Measurements from ENCODE around the gene EGFL7. TPM values are rescaled to one million over a fixed set of nuclear protein-coding genes. Genes with fewer than 3 reads are reported as not detected.
A peak's percentile ranks its signal among the peaks of the same experiment; 100 is the strongest.

EGFL7 gene
- total RNA-seq, 1 donor from 2014 or later: 3.2 TPM

- DNase-seq: peak; percentile 91
- H3K9me3 Mint-ChIP-seq: no peaks in the 10 kb centered on the region
These were observed 17.9 kb upstream of the EGFL7 start for GRCh38 chr9:136644593-136645351.

GRCh38 chr9:136645352-136645902 is 17.3 kb upstream of the EGFL7 start:
- H3K9me3 Mint-ChIP-seq: no peaks in the 10 kb centered on the region
- peaks cover 24% of the 10 kb centered on the region for H3K27me3 Mint-ChIP-seq
- intact Hi-C loops (cut with micrococcal nuclease): no loop called here
- H3K27ac Mint-ChIP-seq: no peak overlapping the region
- no peaks in the 10 kb centered on the region for H3K4me1 Mint-ChIP-seq
- no peaks in the 10 kb centered on the region for H3K36me3 Mint-ChIP-seq (ENCODE audit: low read depth)
- no peak for DNase-seq
- no peak overlapping the region for H3K4me3 Mint-ChIP-seq

More at GRCh38 chr9:136644593-136645351, 17.9 kb upstream of the EGFL7 start:
- Mint-ChIP-seq H3K27me3 (peaks cover 24% of the 10 kb centered on the region), H3K36me3 (ENCODE audit: low read depth) (no peaks in the 10 kb centered on the region), H3K4me3 (no peak overlapping the region), H3K27ac (no peak overlapping the region), H3K4me1 (no peaks in the 10 kb centered on the region)
- intact Hi-C loops (cut with micrococcal nuclease): loop anchor here (1.0 kb wide), 1 partner anchor 156 kb away; no protein-coding TSS in a partner anchor

DNA sequence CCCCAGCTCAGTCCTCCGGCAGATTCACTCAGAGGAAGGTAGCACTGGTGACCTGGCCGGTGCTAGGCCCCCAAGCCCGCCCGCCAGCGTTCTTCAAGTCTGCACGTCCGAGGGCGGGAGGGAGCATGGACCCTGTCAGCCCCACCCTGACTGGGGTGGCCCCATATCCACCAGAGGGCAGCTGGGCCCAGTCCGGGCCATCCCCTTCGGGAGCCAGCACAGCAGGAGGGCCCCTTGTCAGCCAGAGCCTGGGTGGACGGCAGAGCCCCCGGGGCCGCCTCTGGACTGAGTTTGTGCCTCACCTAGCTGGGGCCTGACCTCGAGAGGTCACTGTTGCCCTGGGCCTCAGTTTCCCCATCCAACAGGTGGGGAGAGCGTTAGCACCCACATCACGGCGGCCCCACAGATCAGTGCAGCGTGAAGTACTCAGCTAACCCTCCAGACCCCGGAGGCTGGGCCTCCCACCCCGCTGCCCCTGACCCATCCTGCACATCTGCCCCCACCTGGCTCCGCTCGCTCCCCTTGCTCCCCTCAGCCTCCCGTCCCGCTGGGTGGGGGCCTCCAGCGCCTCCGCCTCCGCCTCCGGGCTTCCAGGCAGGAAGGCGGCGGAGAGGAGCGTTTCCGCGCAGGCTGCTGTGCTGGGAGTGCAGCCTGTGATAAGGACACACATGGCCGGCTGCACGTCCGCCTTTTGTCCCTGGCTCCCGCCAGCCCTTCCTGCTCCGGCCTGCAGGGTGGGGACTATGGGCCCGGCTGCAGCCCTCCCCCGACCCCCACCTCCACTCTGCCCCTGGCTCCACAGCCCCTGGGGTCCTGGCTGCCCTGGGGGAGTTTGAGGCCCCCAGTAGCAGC is 16.6 kb upstream of the EGFL7 start:
- no peaks in the 10 kb centered on the region for H3K36me3 Mint-ChIP-seq (ENCODE audit: low read depth)
- intact Hi-C loops (cut with micrococcal nuclease): no loop called here
- H3K27ac Mint-ChIP-seq: no peak overlapping the region
- no peaks in the 10 kb centered on the region for H3K9me3 Mint-ChIP-seq
- peaks cover 24% of the 10 kb centered on the region for H3K27me3 Mint-ChIP-seq
- no peak overlapping the region for H3K4me3 Mint-ChIP-seq
- DNase-seq: no peak
- no peaks in the 10 kb centered on the region for H3K4me1 Mint-ChIP-seq

DNA sequence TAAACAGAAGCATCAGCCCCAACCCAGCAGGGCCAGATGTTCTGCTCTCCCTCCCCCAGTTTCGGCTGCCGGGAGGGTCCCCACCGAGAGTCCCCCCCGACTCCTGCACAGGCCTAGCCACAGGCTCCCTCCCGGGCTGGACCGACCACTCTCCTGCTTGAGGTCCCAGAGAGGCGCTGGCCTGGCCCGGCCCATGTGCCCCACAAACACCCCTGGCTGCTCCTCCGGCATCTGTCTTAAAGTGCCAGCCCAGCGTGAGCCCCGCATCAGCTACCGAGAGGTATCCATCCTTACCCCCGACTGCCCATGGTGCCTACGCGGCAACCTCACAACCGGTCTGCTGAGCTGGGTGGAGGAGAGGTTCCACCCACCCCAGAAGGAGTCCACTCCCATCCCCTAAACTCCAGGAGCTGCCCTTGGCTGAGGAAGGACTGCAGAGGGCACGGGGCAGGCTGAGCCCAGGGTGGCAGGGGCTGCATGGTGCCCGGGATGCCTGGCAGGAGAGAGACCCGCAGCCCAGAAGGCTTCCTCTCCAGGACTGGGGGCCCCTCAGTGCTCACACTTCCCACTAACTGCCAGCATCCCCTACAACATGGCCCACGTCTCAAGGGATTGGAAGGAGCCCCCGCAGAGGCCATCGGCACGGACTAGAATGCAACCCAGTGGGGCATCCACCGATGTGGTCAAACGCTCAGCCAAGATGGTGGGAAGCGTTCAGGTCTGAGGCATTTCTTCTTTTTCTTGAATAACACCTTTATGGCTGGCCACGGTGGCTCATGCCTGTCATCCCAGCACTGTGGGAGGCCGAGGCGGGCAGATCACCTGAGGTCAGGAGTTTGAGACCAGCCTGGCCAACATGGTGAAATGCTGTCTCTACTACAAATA is 15.6 kb upstream of the EGFL7 start:
- Mint-ChIP-seq H3K4me1 (no peaks in the 10 kb centered on the region), H3K4me3 (no peak overlapping the region), H3K27ac (no peak overlapping the region), H3K36me3 (ENCODE audit: low read depth) (no peaks in the 10 kb centered on the region), H3K27me3 (peaks cover 24% of the 10 kb centered on the region), H3K9me3 (no peaks in the 10 kb centered on the region)
- no peak for DNase-seq
- intact Hi-C loops (cut with micrococcal nuclease): no loop called here

DNA sequence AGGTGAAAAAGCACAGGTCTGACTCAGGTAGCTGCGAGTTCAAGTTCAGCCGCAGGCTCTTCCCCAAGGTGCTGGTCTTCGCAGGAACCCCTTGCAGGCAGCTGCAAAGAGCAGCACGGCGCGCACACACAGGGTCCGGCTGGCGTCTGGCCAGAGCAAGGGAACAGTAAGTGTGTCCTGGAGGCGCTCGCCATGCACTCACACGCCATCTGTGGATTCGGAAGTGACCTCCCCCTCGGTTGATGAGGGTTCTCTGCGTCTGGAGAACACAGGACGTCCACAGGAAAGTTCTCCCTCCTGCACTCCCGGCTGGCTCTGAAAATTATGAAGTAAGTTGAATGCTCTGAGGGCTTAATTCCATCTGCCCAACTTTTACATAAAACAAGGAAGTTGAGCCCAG is 14.0 kb upstream of the EGFL7 start:
- no peaks in the 10 kb centered on the region for H3K4me1 Mint-ChIP-seq
- H3K36me3 Mint-ChIP-seq (ENCODE audit: low read depth): no peaks in the 10 kb centered on the region
- no peak overlapping the region for H3K4me3 Mint-ChIP-seq
- no peaks in the 10 kb centered on the region for H3K9me3 Mint-ChIP-seq
- intact Hi-C loops (cut with micrococcal nuclease): no loop called here
- peak; percentile 49 for DNase-seq
- peaks cover 15% of the 10 kb centered on the region for H3K27me3 Mint-ChIP-seq
- no peak overlapping the region for H3K27ac Mint-ChIP-seq

- Mint-ChIP-seq H3K4me1 (no peaks in the 10 kb centered on the region), H3K27ac (no peak overlapping the region), H3K27me3 (peaks cover 12% of the 10 kb centered on the region), H3K4me3 (no peak overlapping the region), H3K9me3 (no peaks in the 10 kb centered on the region), H3K36me3 (ENCODE audit: low read depth) (no peaks in the 10 kb centered on the region)
- no peak for DNase-seq
- intact Hi-C loops (cut with micrococcal nuclease): no loop called here
These were observed 12.7 kb upstream of the EGFL7 start for GRCh38 chr9:136650021-136650420.

DNA sequence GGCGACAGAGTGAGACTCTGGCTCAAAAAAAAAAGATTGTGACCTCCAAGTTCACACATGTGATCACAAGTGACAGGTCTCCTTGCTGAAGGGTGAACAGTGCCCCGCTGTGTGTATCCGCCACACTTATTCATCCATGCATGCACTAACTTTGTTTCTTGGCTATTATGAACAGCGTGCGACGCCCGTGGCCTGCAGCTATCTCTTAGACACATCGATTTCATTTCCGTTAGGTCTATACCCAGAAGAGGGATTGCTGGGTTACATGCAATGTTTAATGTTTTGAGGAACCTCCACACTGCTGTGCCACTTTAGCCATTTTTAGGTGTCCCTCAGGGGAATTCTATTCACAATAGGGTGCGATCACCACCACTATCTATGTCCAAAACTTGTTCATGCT is 12.1 kb upstream of the EGFL7 start:
- Mint-ChIP-seq H3K9me3 (no peaks in the 10 kb centered on the region), H3K36me3 (ENCODE audit: low read depth) (no peaks in the 10 kb centered on the region), H3K27me3 (peaks cover 13% of the 10 kb centered on the region), H3K4me3 (no peak overlapping the region), H3K27ac (no peak overlapping the region), H3K4me1 (no peaks in the 10 kb centered on the region)
- intact Hi-C loops (cut with micrococcal nuclease): no loop called here
- DNase-seq: no peak

GRCh38 chr9:136651860-136652259 is 10.9 kb upstream of the EGFL7 start:
- no peaks in the 10 kb centered on the region for H3K4me1 Mint-ChIP-seq
- no peak overlapping the region for H3K4me3 Mint-ChIP-seq
- H3K27me3 Mint-ChIP-seq: peaks cover 19% of the 10 kb centered on the region
- DNase-seq: no peak
- H3K27ac Mint-ChIP-seq: no peak overlapping the region
- intact Hi-C loops (cut with micrococcal nuclease): no loop called here
- no peaks in the 10 kb centered on the region for H3K9me3 Mint-ChIP-seq
- H3K36me3 Mint-ChIP-seq (ENCODE audit: low read depth): no peaks in the 10 kb centered on the region

DNA sequence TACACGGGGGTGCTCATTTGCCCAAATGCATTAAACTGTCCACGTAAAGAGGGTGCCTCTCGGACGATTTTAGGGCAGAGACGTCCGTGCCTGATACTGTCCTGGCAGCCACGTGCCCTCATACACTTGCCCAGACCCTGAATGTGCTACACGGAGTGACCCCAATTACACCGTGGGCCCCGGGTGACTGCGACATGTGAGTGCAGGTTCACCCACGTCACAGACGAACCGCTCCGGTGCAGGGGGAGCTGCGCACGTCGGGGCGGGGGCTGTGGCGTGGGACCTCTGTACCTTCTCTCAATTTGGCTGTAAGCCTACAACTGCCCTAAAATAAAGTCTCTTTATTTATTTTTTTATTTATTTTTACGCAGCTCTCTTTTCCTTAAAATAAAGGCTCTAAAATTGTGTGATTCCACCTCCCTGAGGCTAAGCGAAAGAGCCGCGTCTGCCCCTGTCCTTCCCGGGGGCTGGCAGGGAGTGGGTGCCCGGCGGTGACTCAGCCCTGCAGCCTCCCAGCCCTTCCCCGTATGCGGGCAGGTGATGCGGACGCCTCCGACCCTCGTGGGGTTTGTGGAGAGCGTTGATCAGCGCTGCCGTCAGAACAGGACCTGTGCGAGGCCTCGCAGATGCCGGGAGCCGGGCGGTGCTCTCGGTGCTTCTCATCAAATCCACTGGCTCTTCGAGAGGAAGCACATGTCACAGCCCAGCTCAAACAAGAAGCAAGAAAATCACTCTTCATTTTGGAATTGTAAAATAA is 9.2 kb upstream of the EGFL7 start:
- DNase-seq: no peak
- H3K4me1 Mint-ChIP-seq: peaks cover 2% of the 10 kb centered on the region
- H3K36me3 Mint-ChIP-seq (ENCODE audit: low read depth): no peaks in the 10 kb centered on the region
- intact Hi-C loops (cut with micrococcal nuclease): no loop called here
- peaks cover 33% of the 10 kb centered on the region for H3K27me3 Mint-ChIP-seq
- no peak overlapping the region for H3K27ac Mint-ChIP-seq
- no peaks in the 10 kb centered on the region for H3K9me3 Mint-ChIP-seq
- no peak overlapping the region for H3K4me3 Mint-ChIP-seq

GRCh38 chr9:136654820-136655535 is 7.7 kb upstream of the EGFL7 start:
- Mint-ChIP-seq H3K4me3 (no peak overlapping the region), H3K27ac (no peak overlapping the region), H3K4me1 (peaks cover 5% of the 10 kb centered on the region), H3K9me3 (no peaks in the 10 kb centered on the region), H3K27me3 (peaks cover 36% of the 10 kb centered on the region), H3K36me3 (ENCODE audit: low read depth) (no peaks in the 10 kb centered on the region)
- no peak for DNase-seq
- intact Hi-C loops (cut with micrococcal nuclease): no loop called here

DNA sequence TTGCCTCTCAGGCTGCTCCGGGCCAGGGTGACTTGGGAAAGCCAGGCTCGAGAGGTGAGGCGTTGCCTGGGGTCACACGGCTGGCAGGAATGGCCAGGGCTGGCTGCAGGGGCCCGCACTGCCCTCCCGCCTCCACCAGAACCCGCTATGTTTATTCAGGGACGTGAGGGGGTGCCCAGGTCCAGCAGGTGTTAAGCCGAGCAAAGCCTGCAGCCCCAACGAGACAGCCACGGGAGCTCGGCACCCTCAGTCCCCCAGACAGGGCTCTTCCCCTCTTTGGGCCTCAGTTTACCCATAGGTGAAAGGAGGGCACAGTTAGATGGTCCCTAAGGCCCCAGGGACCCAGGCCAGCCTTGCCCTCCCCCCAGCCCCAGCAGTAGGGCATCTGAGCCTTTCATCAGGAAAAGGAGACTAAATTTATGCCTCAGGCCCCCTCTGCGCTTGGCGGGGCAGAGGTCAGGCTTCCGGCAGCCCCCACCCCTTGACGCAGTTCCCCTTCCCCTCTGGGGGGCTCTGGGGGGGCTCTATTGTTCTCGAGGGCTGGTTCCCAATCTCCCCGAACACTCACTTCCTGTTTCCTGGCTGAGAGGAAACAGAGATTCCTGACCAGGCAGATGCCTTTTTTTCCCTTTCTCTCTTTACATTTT is 7.1 kb upstream of the EGFL7 start:
- no peak overlapping the region for H3K4me3 Mint-ChIP-seq
- peaks cover 5% of the 10 kb centered on the region for H3K4me1 Mint-ChIP-seq
- no peaks in the 10 kb centered on the region for H3K36me3 Mint-ChIP-seq (ENCODE audit: low read depth)
- H3K27ac Mint-ChIP-seq: no peak overlapping the region
- no peaks in the 10 kb centered on the region for H3K9me3 Mint-ChIP-seq
- DNase-seq: no peak
- H3K27me3 Mint-ChIP-seq: peaks cover 40% of the 10 kb centered on the region
- intact Hi-C loops (cut with micrococcal nuclease): no loop called here

- Mint-ChIP-seq H3K27ac (no peak overlapping the region), H3K9me3 (no peaks in the 10 kb centered on the region), H3K36me3 (ENCODE audit: low read depth) (no peaks in the 10 kb centered on the region), H3K4me3 (no peak overlapping the region), H3K27me3 (peaks cover 40% of the 10 kb centered on the region), H3K4me1 (peaks cover 5% of the 10 kb centered on the region)
- intact Hi-C loops (cut with micrococcal nuclease): no loop called here
- no peak for DNase-seq
These were observed 6.5 kb upstream of the EGFL7 start for GRCh38 chr9:136656183-136656738.
